NOMO-1 (cell line): ENCODE results near the gene SMTNL1.

ENCODE experiments used
- DNase-seq, 2 experiments: peaks; one replicate each; lab custom pipeline; 2025; ENCODE audit not compliant: unreplicated experiment in 2 of 2; lab: John Stamatoyannopoulos, UW

SMTNL1 gene

GRCh38 chr11:57536947-57537619 is at the start of gene SMTNL1:
Gene SMTNL1 (plus strand): TSS chr11:57537595. CDS start chr11:57542643, 5,048 bp downstream.
- DNase-seq: no peak

DNA sequence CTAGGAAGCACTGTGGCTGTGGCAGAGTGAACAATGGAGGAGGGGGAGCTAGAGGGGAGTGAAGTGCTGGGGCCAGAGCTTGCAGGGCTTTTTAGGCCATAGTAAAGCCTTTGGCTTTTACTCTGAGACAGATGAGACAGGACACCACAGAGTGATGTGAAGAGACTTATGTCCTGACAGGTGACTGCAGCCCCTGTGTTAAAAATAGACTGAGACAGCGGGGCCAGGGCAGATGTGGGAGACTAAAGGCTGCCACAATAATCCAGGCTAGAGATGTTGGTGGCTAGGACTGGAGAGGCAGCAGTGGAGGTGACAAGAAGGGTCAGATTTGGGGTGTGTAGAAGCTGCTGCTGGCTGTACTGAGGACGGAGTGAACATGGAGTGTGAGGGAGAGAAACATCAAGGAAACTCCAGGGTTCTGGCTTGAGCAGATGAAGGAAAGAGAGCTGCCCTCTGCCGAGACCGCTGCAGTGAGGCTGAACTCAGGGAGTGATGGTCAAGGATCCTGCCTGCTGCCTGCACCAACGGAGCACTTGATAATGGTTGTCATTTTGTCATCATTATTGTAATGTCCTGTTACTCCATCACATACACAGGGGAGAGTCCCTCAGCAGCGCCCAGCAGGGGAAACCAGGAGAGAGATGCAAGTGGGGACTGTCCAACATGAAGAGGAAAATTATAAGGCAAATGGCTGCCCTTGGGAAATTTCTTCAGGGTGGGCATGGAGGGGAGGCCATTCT is 49.3 kb upstream of the SMTNL1 start:
- no peak for DNase-seq

DNA sequence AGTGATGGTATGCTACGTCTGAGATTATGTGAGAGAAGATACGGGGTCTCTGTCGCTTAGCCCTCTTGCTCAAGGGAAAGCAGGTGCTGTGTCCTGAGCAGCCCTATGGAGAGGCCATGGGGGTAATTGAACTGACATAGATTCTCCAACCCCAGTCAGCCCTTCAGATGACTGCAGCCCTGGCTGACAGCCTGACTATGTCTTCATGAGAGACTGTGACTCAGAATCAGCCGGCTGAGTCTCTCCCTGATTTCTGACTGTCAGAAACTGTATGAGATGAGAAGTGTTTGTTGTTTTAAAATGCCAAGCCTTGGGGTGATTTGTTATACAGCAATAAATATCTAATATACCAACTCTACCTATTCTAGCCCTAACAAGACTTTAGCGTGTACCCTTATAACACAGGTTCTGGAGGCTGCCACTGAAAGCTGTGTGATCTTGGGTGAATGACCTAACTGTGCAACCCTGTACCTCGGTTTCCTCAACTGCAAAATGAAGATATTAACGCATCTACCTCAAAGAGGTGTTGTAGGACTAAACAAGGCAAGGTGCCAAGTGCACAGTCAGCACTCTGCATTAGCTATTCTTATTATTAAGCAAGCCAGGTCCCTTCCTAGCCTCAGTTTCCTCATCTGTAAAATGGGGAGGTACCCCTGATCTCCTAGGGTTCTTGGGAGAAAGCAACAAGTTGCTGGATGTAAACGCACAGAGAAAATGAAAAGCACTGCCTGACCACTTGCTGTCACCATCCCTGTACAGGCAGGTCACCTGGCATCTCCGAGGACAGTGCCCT is 46.7 kb upstream of the SMTNL1 start:
- DNase-seq: no peak

DNA sequence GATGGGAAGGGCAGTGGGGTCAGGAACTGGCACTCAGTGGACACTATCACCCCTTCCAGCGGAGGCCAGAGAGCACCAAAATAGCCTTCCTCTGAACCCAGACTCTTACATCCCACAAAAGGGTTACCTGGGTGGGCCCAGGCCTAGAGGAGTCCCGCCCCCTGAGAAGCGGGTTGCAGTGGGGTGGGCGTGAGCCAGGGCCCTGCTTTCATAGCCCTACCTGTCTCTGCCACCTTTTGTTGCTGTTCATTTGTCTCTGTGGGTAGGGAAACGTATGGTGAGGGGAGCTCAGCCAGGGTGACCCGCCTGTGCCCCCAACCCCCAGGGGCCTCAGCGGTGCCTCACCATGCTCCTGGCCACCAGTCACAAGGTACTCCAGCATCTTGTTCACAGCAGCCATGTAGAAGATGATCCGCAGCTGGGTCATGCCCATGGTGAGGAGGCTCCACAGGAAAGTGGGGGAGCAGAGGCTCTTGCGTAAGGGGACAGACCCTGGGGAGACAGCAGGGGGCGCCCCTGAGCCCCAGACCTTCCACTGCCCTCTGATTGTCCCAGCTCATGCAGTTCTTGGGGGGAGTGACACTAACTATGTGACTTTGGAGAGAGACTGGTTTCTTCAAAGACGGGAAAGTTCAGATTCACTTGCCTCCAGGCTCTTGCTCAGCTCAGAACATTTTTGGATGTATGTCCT is 45.9 kb upstream of the SMTNL1 start:
- DNase-seq: peak; percentile 38 to 55

GRCh38 chr11:57493507-57494503 is 43.6 kb upstream of the SMTNL1 start:
- no peak for DNase-seq

DNA sequence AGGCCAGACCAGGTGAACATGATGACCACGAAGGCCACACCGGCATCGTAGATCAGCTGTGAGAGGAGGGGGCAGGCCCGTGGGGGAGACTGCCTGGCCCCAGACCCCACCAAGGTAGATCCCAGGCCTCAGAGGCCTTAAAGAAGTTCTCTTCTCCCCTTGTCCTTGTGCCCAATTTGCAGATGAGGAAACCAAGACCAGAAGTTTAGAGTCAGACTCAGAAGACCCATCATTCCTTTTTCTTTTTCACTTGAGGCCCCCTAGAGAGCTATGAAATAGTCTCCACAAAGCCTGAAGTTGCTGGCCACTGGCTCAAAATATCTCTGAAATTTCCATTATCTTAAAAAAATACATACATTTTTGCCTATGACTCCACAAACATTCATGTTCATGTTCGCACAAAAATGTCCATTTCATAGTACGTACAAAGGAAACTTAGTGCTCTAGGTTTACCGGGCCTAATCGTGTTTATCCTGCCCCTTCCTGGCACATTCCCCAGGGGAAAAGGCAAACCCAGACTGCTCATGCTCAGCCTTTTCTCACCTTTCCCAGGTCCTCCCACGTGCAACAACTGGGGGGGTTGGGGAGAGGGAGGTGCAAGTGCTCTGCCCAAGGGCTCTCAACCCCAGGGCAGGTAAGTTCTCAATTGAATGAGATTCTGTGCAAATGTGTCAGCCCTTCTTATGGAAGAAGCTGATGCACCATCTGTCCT is 41.1 kb upstream of the SMTNL1 start:
- no peak for DNase-seq

GRCh38 chr11:57497303-57498247 is 39.8 kb upstream of the SMTNL1 start:
- DNase-seq: no peak

GRCh38 chr11:57498540-57498939 is 38.9 kb upstream of the SMTNL1 start:
- no peak for DNase-seq

DNA sequence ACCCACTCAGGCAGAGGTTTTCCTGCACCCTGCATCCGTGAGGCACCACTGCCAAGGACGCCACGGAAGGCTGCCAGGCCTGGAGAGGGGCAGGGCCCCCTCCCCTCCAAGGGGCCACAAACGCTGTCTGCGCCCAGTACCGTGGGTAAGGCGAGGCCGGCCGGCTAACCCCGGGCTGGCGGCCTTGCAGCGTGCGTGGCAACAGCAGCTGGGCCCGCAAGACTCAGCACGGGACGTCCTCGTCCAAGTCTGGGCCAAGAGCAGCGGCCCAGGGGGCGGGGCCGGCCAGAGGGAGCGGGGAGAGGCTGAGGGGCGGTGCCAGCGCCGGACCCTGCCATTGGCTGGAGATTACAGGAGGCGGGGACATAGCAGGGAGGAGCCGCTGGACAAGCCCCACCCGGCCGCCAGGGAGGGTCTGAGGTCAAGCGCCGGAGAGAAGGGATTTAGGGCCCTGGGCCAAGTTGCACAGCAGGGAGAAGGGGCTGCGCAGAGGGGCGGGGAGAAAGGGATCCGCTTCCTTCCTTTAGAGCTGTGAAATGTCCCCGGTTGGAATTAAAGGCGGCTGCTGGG is 37.9 kb upstream of the SMTNL1 start:
- peak; percentile 40 to 50 for DNase-seq

DNA sequence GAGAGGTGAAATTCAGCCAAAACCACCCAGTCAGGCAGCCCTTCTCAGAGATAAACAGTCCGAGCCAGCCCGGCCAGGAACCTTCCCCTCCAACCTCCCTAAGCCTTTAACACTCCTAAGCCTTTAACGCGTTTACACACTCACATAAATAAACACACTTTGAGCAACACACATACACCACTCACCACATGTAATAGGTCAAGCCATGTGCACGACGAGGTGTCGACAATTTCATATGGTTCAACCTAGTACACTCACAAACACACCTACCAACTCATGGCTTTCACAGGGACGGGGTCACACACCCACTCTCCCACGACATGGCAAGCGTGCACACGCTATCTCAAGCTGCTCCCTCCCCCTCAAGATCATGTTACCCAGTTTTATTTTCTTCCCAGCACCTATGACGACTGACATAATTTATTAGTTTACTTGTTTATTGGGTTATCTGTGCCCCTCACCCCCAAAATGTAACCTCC is 37.4 kb upstream of the SMTNL1 start:
- no peak for DNase-seq

GRCh38 chr11:57500515-57500914 is 36.9 kb upstream of the SMTNL1 start:
- no peak for DNase-seq

DNA sequence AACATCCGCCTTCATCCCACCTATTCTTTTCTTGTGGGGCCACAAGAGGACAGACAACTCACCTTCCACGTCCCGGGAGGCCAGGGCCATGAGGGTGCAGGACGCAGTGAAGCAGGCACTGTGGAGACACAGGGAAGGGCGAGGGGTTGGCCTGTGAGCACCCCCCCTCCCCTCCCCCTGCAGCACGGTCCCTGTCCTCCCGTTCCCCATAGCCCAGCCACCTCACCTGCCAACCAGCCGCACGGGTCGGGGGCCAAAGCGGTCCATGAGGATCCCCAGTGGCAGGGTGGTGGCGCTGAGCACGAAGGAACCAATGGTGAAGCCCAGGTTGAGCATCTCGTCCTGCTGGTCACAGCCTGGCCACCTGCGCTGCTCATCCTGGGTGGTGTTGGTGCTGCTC is 36.5 kb upstream of the SMTNL1 start:
- no peak for DNase-seq

DNA sequence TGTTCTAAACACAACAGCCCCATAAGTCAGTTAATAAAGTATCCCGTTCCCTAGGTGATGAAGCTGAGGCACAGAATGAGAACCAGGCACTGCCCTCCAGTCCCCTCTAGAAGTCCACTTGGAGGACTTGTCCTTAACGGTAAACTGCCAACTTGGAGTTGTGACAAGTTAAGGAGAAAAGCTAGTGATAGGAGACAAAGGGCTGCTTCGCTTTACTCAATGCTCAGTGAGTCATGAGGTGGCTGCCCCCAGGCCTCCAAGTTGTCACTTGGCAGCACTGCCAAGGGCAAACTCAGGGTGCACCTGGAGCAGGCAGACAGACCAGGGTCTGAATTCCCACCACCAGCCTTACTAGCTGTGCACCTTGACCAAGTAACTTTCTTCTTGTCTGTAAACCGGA is 35.4 kb upstream of the SMTNL1 start:
- no peak for DNase-seq

GRCh38 chr11:57502376-57502775 is 35.0 kb upstream of the SMTNL1 start:
- no peak for DNase-seq

GRCh38 chr11:57502870-57503269 is 34.5 kb upstream of the SMTNL1 start:
- no peak for DNase-seq

GRCh38 chr11:57504511-57504910 is 32.9 kb upstream of the SMTNL1 start:
- DNase-seq: no peak

DNA sequence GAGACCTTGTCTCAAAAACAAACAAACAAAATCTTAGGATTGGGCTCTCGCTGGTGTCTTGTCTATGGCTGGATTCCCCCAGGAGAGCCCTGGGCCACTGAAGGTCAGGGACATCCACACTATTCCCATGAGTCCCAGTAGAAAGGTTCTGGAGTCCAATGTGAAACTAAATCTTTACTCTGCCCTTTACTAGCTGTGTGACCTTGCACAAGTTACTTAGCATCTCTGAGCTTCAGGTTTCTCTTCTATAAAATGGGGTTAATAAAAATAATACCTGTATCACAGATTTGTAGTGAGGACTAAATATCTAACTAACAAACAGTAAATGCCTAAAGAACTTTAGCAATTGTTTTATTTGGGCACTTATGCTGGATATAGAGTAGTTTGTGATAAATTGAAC is 30.9 kb upstream of the SMTNL1 start:
- DNase-seq: no peak
